HG02852 (cell line): Measurements from ENCODE around the gene MAPK4.
"Not testable (repeated sequence)": the region's sequence is repeated elsewhere in the genome, so short reads cannot be mapped to it uniquely, and the experiment has no call there.

Source experiments
- ATAC-seq: cut with Tn5 transposase; IDR thresholded peaks from one replicate; pipeline ENCODE4 v1.9.1; 2021; ENCODE audit warnings: mild to moderate bottlenecking, moderate library complexity; ENCODE audit not compliant: unreplicated experiment

MAPK4 gene

GRCh38 chr18:50679056-50679455 is 119.2 kb downstream of the MAPK4 start:
- no peak for ATAC-seq

DNA sequence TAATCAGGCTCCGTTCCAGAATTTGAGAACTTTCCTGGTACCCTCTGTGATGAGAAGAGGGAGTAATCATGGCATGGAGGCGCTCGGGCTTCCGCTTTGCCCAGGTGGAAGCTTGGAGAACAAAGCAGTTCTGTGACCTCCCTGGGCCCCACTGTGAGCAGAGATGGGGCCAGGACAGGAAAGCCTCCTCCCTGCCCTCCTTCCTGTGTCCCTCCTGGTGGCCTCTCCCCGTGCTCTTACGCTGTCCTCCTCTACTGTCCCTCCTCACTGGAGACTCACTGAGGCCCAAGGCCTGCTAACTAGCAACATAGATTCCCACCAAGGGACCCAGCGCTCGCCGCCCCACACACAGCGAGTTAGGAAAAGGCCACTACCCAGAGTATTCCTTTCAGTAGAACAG is 119.8 kb downstream of the MAPK4 start:
- no peak for ATAC-seq

GRCh38 chr18:50680966-50681365 is 121.1 kb downstream of the MAPK4 start:
- ATAC-seq = no peak

DNA sequence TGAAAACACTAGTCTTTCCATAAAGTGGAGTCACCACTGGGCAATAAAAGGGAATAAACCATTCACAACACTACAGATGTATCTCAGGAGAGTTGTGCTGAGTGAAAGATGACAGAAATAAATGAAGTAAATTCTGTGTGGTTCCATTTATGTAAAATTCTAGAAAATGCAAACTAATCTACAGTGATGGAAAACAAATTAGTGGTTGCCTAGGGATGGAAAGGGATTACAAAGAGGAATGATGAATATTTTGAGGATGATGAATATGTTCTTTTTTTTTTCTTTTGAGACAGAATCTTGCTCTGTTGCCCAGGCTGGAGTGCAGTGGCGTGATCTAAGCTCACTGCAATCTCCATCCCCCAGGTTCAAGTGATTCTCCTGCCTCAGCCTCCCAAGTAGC is 123.0 kb downstream of the MAPK4 start:
- no peak for ATAC-seq

DNA sequence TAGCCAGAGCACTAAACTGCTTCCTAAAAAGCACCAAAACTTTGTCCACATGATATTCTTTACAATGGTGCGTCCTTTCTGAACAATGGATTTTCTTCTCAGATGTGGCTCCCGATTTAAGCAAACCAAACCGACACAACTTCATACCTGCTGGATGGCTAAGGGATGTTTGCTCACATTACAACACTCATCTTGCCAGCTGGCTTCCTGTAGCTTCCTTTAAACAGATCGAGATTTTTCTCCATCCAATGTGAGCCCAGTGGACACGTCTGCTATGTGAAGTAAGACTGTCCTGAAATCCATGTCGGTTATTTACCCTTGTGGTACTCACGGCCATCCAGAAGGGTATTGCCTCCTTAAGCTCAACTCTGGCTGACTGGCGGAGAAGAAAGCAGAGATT is 126.5 kb downstream of the MAPK4 start:
- ATAC-seq = no peak

GRCh38 chr18:50687491-50687890 is 127.6 kb downstream of the MAPK4 start:
- ATAC-seq = no peak

DNA sequence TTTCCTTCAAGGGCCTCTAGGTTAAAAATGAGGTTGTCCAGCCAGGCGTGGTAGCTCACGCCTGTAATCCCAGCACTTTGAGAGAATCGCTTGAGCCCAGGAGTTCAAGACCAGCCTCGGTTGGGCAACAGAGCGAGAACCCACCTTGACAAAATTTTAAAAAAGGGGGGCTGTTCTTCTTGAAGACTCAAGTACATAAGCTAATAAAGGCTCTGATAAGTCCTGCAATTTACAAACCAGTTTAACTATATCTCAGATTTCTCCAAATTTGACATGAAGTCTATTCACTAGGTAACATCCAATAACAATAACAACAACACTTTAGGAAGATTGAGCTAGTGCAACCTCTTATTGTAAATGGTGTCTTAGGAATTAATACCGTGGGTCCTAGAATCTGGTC is 129.7 kb downstream of the MAPK4 start:
- no peak for ATAC-seq

- no peak for ATAC-seq
Measured at GRCh38 chr18:50694147-50694546, 134.3 kb downstream of the MAPK4 start.

- no peak for ATAC-seq
Measured at GRCh38 chr18:50695431-50696176, 135.7 kb downstream of the MAPK4 start.

DNA sequence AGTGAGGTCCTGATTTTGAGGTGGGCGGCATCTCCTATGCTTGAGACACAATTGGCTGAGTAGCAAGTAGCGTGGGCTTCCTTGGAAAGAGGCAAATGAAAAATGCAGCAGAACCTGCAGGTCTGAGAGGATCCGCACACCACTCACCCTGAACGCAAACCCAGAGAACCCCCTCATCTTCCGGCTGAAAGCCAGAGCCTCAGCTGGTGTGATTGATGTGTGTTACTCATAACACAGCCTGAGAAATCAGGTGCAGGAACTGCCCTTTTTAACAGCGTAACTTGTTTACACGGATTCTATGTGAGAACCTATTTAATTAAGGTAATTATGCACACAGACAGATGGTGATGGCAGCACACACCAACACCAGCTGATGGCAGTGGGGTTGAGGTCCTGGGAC is 136.5 kb downstream of the MAPK4 start:
- no peak for ATAC-seq

DNA sequence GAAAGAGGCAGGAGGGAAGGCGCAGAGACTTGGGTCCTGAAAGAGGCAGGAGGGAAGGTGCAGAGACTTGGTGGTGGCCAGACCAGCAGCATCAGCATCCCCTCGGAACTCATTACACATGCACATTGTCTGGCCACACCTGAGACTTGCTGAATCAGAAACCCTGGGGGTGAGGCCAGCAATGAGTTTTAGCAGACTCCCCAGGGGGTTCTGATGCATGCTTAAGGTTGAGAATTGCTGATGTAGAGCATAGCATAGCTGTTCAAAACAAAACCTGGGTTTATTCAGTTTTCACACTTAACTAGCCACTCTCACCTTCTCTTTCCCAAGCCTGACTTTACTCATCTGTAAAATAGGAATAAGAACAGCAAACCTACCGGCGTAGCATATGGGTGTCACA is 137.0 kb downstream of the MAPK4 start:
- ATAC-seq = peak; percentile 40

DNA sequence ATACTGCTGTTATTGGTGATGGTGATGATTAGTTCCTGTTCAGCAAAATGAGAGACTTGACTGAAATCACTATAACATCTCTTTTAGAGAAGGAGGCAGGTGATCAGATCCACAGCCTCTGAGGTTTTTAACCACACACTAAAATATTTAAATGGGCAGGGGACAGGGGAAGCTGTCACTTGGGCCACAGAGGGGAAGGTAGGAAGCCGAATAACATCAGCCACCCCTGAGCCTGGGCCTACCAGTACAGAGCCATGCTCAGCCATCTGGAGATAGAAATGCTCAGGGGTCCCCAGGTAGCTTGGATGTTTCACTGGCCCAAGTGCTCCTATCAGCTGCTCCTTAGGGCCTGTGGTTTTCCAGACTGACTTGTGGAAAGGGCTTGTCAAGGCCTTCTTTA is 137.6 kb downstream of the MAPK4 start:
- ATAC-seq = peak; percentile 36

DNA sequence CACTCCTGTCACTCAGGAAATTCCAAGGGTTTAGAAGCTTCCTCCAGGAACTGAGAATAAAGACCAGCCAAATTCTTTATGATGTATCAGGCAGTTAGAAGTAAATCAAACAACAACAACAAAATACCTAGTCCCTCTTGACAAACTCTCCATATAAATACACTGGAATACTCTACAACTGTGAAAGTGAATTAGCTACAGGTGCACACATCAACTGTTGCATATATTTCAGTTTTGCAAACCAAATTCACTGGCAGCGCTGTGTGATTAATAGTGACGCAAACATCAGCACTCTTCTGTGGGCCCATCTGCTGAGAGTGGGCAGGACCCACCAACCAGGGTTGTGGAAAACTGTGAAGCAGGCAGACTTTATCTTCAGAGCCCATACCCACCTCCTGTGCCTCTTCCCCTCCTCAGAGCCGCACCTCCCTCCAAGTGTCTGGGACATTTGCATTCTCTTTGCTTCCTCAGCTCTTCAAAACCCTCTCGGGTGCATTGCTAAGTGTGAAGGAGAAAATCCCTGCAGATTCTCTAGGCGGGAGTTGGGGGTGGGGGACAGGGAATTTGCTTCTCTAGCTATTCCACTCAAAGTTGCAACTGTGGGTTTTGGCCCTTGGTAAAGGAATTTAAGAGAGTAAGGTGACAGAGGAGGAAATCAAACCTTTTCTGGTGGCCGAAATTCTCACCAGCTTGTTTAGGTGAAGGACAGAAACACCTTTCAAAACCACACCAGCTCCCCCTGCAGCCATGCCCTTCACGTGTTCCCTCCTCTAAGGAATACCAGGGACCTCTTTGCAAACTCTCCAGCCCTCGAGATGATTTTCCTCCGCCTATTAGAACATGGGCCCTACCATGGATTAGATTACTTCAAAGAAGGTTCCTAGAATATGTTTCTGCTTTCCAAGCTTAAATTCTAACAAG is 140.6 kb downstream of the MAPK4 start:
- no peak for ATAC-seq

DNA sequence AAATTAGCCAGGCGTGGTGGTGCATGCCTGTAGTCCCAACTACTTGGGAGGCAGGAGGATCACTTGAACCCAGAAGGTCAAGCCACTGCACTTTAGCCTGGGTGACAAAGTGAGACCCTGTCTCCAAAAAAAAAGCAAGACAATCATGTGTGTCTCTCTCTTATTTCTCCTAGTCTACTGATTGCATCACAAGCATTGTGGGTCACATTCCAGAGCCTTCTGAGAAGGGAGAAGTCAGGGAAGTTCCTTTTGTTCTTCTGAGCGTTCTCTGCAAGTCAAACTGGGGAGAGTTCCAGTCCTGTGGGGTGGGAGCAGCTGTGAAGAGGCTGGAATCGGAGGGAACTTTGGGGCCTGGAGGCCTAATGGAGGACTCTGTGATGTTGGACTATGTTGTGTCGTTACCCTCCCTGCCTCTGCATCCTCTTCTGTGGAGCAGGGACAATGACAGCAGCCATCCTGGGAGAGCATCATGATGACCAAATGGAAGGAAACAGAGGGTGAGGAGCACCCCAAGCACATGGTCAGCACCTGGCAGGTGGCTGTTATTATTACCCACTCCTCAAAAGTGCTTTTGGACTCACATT is 144.6 kb downstream of the MAPK4 start:
- no peak for ATAC-seq

GRCh38 chr18:50706199-50706598 is 146.3 kb downstream of the MAPK4 start:
- no peak for ATAC-seq

DNA sequence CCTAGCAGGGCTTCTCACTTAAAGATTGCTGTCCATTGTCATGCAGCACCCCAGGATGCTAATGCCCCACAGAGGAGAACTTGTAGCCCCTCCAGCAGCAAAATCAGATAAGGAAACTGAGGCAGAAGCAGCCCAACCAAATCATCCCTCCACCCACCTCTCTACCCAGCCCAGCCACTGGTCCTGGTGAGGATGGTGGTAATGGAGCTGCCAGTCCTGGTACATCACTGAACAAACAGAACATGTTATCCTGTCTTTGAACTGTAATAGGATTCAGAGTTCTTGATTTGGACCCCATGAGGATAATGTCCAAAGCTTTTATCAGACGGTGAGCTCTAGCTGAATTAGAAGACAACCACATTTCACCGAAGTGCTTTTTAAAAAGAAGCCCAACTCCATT is 146.8 kb downstream of the MAPK4 start:
- ATAC-seq = no peak

DNA sequence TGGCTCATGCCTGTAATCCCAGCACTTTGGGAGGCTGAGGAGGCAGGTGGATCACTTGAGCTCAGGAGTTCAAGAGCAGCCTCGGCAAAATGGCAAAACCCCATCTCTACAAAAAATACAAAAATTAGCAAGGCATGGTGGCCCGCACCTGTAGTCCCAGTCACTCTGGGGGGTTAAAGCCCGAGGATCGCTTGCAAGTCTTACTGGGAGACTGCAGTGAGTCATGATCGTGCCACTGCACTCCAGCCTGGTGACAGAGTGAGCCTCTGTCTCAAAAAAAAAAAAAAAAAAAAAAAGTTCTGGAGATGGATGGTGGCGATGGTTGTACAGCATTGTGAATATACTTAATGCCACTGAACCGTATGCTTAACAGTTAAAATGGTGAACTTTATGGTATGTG is 147.4 kb downstream of the MAPK4 start:
- not testable (repeated sequence) for ATAC-seq

- ATAC-seq = no peak
Measured at GRCh38 chr18:50707855-50708469, 148.1 kb downstream of the MAPK4 start.

GRCh38 chr18:50709193-50709592 is 149.3 kb downstream of the MAPK4 start:
- ATAC-seq = no peak

GRCh38 chr18:50711386-50711785 is 151.5 kb downstream of the MAPK4 start:
- no peak for ATAC-seq

GRCh38 chr18:50715919-50716318 is 156.0 kb downstream of the MAPK4 start:
- no peak for ATAC-seq
